ENCODE data around the gene MYADML2.
"Not testable (repeated sequence)": the region's sequence is repeated elsewhere in the genome, so short reads cannot be mapped to it uniquely, and the experiment has no call there.

MYADML2 gene

DNA sequence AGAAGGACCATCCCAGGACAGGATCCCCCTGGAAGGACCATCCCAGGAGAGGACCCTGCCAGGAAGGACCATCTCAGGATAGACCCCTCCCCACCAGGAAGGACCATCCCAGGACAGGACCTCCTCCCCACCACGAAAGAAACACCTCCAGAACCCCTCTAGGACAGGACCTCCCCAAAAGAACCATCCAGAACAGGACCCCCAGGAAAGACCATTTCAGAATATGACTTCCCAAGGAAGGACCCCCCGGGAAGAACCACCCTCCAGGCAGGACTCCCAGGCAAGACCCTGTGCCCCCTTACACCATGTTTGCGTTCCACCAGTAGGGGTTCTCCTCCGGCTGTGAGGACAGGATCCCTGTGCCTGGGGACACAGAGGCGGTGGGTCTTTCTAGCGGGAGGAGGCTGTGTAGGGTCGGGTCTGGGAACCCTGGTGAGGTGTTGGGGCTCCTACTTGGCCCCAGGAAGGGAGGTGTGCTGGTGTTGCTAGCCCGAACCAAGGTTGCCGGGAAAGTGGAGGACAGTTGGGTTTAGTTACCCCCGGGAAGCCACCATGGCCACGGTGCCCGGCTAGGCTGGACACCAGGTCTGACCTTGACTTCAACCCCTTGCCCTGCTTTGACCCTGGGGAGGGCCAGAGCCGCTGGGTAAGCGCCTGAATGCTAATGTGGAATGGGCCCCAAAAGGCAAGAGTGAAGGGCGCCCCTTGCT lies 11.8 kb upstream of the MYADML2 start:
- no peak for DNase-seq (ENCODE audit: low read depth)

DNA sequence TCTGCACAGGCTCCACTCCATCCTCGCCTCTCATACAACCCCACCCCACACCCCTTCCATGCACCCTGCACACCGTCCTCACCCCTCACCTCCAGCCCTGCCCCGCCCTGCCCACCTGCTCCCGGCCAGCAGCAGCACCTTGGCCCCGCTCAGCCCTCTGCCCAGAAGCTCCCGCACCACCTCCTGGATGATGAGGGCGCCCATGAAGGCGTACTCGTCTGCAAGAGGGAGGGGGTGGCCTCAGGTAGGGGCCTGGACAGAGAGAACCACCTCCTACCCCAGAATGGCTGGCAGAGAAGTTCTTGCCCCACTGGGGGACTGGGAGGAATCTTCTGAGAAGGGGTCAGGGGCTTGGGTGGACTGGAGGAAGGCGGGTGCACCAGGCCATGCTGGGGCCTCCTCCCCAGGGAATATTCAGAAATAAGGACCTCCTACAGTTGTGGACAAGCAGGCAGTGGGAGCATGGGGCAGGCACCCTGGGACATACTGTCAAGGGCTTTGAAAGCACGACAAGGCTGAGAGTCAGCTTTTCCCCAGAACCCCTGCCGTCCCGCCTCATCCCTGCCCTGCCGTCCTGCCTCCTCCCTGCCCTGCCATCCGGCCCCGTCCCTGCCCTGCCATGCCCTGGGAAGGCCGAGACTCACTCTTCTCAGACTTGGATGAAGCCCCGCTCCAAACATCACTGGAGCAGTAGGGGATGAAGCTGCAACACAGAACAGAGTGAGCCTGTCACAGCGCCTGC lies 10.8 kb upstream of the MYADML2 start:
- DNase-seq (ENCODE audit: low read depth) = no peak

DNA sequence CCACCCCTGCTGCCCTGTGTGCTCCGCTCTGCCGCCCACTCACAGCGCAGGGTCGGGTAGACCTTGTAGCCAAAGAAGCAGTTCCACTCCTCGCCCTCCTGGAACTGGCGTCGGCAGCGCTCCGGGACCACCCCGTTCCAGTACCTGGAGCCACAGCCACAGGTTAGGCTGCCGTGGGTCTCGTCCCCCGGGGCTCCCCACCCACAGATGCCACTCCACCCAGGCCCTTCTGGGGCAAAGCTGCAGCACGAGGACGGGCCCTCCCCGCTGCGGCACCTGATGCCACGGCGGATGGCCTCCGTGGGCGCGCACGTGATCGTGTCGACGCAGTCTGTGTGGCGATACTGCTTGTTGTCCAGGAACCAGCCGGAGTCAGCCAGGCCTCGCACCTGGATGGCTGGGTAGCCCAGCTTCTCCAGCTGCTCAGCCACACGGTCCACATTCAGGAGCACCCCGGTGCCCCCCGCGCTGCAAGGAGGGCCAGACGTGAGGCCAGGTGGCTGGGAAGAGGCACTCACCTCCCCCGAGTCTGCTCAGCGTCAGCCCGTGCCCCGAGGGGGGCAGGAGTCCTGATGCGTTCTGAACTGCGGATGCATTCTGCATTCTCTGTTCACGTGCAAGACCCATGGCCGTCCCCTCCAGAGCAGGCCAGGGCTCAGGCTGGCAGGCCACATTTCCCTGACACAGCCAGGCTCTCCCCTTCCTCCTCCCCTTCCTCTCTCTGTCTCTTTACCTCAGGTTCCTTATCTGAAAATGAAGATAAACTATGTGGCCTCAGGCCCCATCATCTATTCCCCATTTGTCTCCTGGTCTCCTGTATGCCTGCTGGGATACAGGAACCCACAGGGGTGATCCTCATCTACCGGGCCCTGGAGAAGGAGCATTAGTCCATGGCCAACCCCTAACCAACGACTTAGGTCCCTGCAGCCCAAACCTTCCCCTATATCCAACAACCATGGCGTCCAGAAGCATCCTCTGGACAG lies 9.9 kb upstream of the MYADML2 start:
- no peak for DNase-seq (ENCODE audit: low read depth)

DNA sequence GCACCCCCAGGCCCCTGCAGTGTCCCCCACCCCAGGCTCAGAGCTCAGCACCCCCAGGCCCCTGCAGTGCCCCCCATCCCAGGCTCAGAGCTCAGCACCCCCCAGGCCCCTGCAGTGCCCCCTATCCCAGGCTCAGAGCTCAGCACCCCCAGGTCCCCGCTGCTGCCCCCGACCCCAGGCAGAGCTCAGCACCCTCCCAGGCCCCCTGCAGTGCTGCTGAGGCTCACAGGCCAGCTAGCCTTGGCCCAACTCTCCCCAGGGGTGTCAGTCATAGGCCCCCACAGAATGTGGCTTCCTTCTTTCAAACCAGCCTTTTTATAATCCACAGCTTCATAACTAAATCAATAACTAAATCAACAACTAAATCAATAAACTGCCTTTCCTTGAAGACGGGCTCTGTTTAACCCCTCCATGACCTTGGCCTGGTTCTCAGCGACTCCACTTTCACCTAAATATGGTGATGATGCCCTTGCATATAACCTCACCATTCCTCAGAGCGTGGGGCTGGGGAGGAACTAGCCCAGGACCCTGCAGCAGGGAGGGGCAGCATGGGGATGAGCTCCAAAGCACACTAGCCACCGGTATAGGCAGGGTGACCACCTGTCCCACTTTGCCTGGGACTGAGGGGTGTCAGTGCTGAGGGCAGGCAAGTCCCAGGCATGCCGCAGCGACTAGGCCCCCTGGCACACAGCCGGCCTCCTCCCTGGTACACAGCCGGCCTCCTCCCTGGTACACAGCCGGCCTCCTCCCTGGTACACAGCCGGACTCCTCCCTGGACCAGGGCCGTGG lies 8.9 kb upstream of the MYADML2 start:
- DNase-seq (ENCODE audit: low read depth) = no peak

DNA sequence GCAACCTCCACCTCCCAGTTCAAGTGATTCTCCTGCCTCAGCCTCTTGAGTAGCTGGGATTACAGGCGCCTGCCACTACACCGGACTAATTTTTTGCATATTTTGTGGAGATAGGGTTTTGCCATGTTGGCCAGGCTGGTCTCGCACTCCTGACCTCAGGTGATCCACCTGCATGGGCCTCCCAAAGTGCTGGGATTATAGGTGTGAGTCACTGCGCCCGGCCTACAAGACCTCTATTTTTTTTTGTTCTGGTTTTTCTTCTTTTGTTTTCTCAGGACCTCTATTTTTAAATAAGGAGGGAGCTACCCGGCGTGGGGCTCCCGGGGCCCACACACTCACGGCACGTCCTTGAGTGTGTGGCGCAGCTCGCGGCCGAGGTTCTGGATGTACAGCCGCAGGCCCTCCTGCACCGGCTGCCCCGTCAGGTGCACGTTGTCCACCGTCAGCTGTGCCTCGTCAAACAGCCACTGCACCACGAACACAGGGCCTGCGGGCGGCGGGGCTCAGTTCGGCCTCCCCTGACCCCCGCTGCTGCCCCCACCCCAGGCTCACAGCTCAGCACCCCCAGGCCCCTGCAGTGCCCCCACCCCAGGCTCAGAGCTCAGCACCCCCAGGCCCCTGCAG lies 8.1 kb upstream of the MYADML2 start:
- DNase-seq (ENCODE audit: low read depth) = no peak

DNA sequence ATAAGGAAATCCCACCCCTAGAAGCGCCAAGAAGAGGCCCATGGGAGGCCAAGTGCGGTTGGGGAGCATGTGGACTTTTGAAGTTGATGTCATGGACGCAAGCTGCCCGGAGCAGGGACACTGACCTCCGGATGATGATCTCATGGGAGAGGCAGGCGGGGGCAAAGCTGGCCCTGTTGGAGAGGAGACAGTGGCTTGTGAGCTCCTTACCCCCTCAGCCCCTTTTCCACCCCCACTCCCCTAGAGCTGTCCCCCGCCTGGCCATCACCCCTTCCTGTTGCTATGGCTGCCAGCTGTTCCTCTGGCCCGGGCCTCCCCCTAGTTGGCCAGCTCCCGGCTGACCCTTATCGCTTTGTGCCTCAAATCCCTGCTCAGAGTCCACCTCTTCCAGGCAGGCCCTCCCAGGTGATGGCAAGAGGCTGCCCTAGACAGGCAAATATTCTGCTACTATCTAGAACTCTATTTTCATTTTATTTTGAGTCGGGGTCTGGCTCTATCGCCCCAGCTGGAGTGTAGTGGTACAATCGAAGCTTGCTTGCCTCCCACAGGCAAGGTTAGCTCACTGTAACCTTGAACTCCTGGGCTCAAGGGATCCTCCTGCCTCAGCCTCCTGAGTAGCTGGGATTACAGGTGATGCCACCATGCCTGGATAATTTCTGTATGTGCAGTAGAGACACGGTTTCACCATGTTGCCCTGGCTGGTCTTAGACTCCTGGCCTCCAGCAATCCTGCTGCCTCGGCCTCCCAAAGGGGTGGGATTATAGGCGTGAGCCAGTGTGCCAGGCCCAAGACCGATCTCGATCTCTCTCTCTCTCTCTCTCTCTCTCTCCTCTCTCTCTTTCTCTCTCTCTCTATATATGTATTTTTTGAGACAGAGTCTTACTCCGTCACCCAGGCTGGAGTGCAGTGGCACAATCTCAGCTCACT lies 7.4 kb upstream of the MYADML2 start:
- DNase-seq (ENCODE audit: low read depth) = no peak

DNA sequence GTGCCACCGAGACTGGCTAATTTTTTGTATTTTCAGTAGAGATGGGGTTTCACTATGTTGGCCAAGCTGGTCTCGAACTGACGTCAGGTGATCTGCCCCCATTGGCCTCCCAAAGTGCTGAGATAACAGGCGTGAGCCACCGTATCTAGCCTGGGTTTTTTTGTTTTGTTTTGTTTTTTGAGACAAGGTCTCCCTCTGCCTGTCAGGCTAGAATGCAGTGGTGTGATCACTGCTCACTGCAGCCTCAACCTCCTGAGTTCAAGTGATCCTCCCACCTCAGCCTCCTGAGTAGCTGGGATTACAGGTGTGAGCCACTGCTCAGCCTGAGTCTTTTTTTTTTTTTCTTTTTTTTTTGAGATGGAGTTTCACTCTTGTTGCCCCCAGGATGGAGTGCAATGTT lies 6.4 kb upstream of the MYADML2 start:
- not testable (repeated sequence) for DNase-seq (ENCODE audit: low read depth)

DNA sequence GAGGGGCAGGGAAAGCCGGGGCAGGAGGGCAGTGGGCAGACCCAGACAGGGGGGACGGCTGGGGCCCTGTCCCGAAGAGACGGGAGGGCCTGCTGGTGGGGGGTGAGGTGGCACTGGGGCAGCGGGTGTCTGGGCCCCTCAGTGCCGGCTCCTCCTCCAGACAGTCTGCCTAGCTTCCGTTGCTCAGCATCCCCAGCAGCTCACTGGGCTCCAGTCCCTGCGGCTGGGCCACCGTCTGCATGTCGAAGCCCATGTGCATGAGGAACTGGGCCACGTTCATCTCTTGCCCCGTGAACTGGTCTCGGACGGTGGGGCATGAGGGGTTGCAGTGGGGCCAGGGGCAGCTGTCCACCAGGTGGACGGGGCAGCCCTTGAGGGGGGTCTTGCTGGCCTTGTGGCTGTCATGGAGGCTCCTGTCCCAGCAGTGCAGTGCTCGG lies 5.8 kb upstream of the MYADML2 start:
- no peak for DNase-seq (ENCODE audit: low read depth)

DNA sequence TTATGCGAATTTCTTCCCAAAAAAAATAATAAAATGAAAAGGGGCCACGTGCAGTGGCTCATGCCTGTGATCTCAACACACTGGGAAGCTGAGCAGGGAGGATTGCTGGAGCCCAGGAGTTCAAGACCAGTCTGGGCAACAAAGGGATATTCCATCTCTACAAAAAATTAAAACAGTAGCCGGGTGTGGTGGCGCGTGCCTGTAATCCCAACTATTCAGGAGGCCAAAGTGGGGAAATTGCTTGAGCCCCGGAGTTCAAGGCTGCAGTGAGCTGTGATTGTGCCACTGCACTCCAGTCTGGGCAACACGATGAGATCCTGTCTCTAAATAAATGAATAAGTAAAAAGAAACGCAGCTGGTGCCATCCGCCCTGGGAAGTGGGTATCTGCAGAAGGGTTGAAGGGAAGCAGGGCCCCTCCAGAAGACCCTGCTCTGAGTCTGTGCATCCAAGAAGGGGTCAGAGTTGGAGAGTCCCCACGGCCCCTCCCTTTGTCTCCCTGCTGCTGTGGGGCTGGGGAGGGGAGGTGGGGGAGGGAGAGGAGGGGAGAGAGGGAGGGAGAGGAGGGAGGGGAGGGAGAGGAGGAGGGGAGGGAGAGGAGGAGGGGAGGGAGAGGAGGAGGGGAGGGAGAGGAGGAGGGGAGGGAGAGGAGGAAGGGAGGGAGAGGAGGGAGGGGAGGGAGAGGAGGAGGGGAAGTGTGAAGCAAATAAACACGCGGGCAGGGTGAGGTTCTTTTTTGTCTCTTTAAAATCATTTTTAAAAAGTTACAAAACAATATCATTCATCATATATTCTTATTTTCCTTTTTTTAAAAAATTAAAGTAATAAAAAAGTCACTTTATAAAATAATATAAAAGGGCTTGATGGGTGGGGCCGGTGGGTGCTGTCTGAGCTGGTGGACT lies 5.0 kb upstream of the MYADML2 start:
- no peak for DNase-seq (ENCODE audit: low read depth)

DNA sequence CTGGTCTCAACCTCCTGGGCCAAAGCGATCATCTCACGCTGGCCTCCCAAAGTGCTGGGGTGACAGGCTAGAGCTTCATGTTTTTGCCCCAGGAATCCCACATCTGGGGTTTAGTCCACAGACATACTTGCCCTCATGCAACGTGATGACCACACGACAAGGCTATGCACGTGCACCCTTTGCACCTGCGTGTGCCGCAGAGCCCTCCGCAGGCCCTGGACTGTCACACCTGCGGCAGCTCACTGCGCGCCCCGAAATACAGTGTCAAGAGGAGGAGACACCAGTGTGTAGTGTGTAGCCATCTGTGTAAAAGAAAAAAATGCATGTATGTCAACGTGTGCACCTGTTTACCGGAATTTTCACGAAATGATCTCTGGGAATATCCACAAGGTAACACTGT lies 3.5 kb upstream of the MYADML2 start:
- no peak for DNase-seq (ENCODE audit: low read depth)

DNA sequence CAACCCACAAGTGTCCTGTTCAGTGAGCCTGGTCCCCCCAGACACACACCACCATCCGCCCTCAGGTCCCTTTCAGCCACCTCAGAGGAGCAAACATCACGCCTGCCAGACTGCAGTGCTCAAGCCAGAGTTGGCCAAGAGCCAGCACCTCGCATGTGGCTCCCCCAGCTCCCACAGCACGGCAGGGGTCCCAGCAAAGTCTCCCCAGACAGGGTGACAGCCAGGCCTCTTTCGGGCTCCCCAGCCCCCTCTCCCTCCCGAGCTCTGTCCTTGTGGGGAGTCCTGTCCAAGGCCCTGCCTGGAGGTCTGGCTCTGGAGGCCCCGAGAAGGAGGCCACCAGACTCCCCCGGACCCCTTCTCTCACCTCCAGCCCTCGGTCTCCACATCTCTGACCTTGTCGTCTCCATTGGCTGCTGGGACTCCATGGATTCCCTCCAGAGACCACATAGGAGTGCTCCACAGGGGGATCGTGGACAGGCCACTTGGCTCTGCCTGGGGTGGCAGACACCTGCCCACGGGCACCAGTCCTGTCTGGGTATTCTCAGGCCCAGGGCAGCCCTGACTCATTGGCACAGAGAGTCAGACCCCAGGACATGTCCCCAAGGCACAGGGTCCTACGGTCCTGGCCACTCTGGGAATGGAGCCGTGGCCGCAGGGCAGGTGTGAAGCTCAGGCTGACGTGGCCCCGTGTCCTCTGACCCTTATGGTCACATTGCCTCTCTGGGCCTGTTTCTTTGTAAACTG lies 1.8 kb upstream of the MYADML2 start:
- DNase-seq (ENCODE audit: low read depth) = no peak

DNA sequence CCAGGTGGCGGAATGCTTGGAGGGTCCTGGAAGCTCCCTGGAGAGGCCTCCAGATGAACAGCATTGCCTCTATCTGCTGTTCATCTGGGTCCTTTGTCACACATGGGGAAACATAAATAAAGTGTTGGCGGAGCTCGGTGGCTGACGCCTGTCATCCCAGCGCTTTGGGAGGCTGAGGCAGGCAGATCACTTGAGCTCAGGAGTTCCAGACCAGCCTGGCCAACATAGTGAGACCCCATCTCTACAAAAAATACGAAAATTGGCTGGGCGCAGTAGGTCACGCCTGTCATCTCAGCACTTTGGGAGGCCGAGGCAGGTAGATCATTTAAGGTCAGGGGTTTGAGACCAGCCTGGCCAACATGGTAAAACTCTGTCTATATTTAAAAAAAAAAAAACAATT lies 2.2 kb downstream of the MYADML2 start:
- no peak for DNase-seq (ENCODE audit: low read depth)

DNA sequence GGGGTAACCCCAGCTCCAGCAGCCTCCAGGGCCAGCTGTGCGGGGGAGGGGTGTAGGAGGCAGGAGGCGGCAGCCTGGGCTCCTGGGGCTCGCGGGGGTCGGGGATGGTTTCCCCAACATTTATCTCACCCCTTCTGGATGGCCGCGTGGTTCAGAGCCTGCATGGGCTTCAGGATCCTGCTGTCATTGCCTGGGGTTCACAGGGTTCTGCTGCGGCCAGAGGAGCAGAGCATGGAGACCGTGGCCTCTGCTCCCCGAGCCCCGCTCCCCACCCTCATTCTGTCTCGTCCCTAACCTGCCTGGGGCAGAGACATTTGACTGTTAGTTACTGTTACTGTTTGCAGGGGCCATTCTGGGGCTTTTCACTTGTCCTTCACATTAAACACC lies 4.9 kb downstream of the MYADML2 start:
- DNase-seq (ENCODE audit: low read depth) = no peak

DNA sequence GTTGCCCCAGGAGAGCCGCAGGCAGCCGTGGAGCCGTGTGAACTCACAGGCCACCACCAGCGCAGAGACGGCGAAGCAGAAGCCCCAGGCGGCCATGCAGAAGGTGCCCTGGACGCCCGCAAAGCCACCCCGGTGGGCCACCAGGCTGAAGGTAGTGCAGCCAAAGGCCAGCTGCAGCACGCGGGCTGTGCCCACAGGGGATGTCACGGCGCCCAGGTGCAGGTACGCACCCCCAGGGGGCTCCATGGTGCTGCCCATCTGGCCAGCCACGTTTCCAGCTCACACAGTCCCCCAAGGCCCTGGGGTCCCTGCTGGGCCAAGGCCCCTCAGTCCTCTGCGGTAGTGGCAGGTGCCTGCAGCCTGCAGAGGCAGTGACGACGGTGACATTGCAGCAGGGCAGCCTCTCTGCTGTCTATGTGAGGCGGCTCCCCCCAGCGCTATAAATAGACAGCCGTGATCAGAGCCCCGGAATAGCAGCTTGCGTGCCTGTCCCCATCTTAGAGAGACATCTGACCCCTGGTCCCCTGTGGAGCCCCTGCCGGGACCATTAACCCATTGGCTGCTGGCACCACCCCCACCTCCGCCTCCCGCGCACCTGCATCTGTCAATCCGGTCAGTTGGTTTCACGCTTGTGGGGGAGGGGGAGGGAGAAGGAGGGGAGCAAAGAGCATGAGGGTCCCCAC lies 5.4 kb downstream of the MYADML2 start:
- DNase-seq (ENCODE audit: low read depth) = no peak

DNA sequence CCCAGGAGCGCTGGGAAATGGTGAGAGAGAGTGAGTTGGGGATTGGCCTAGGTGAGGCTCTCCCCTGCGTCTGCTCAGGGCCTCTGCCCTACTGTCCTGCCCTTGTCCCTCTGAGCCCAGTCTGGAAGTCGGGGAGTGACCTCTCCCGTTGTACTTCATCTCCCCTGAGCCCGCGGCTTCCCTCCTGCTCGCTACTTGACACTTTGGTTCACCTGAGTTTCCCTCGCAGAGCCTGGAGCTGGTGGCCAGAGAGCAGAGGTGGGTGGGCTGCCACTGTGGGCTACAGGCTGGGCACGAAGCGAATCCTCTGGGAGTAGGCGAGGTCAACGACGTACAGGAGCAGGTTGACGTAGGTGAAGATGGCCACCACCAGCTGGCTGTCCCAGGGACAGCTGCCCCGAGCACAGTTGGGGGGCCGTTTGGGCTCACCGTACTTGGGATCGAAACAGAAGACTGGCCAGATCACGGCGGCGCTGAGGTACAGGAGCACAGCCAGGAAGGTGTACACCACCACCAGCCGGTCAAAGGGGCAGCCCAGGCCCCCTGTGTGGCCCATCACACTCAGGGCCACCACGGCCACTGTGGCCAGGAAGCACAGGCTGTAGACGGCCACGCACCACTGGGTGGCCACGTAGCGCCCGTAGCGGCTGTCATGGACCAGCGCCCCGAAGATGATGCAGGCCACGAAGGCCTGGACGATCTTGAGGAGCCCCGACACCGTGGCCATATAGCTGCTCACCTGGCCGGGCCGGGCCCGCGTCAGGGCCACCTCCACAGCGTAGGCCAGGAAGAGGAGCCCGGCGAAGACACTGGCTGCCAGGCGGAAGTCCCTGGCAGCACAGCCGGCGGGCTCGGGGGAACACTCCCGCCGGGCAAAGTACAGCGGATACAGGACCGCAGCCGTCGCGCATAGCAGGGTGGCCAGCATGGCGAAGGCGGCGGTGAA lies 6.2 kb downstream of the MYADML2 start:
- DNase-seq (ENCODE audit: low read depth) = no peak

DNA sequence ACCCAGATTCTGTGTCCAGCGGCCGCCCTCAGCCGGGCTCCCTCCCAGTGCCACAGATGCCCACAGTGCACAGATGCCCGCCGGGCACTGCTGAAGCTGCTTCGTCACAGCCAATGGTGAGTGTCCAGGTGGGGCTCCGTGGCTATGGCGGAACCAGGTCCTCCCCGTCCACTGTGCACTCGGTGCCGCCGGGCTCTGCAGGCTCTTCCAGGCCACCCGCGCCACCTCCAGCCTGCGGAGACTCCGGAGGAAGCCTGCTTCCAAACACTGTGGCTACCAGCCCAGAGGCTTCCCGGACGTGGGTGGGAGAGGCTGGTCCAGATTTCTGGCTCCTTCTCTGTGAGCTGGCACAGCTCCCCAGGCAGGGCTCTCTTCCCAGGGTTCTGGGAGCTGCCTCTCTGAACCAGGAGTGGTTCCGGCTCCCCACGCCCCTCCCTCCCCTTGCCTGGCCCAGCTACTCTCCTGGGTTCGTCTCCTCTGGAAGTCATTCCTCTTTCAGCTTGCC lies 7.1 kb downstream of the MYADML2 start:
- DNase-seq (ENCODE audit: low read depth) = no peak
